GM12878 (cell line): ENCODE results near the gene TBCK. TPM values are rescaled to one million over a fixed set of nuclear protein-coding genes. Genes with fewer than 3 reads are reported as not detected.

Experiments used
- ATAC-seq: fragments of 200-7000 bp; cut with Tn5 transposase; 3 replicates; pipeline ENCODE4 v1.9.1; 2020; ENCODE audit warnings: mild to moderate bottlenecking, moderate library complexity
- BruUV-seq: library from RNA; stranded (reverse); fragments of 400-500 nt; replicated peaks from 2 replicates; lab custom pipeline; 2021; lab: Mats Ljungman, UMichigan
- CTCF ChIA-PET: fragments of 300-600 bp; sonication (Branson Sonifier 250); formaldehyde crosslinking; extraction: SDS; loops from one replicate; lab custom pipeline; 2021; ENCODE audit warnings: inconsistent platforms; lab: Yijun Ruan, JAX
- POLR2A ChIA-PET: fragments of 350-600 bp; formaldehyde crosslinking; extraction: SDS; loops from one replicate; lab custom pipeline; 2021; ENCODE audit warnings: inconsistent platforms; lab: Charles Lee
- RAD21 ChIA-PET: fragments of 300-600 bp; sonication (Branson Sonifier 250); formaldehyde crosslinking; loops from one replicate; lab custom pipeline; 2023; ENCODE audit warnings: antibody characterized with exemption; ENCODE audit not compliant: unreplicated experiment; lab: Charles Lee
- SMC1A ChIA-PET: fragments of 300-600 bp; sonication (Branson Sonifier 250); formaldehyde crosslinking; loops from one replicate; lab custom pipeline; 2023; ENCODE audit not compliant: unreplicated experiment, uncharacterized antibody; lab: Charles Lee
- DNase-seq: peaks from one replicate; pipeline ENCODE4 v3.0.0-alpha.2; 2011; ENCODE audit warnings: low read depth, low spot score
- FAIRE-seq: peaks from 3 replicates; lab custom pipeline; 2011; peaks lifted over from hg19 to GRCh38; lab: Jason Lieb, UNC
- H2AFZ ChIP-seq: 2 replicates; pipeline ENCODE4 v1.6.0; 2011; ENCODE audit warnings: low read depth, low read length, control low read depth; ENCODE audit not compliant: control insufficient read depth
- H3K27ac ChIP-seq: 2 replicates; pipeline ENCODE4 v1.5.1; 2011; ENCODE audit warnings: control low read depth; ENCODE audit not compliant: control insufficient read depth, insufficient read depth
- H3K27me3 ChIP-seq, 2 experiments: replicated peaks in 1 of 2; 2 replicates each; pipeline versions ENCODE4 v1.6.0 to v1.6.1; 2011; ENCODE audit warnings: low read length in 1 of 2; ENCODE audit not compliant: control insufficient read depth in 2 of 2, insufficient read depth in 2 of 2
- H3K36me3 ChIP-seq, 2 experiments: 2 replicates each; pipeline ENCODE4 v1.5.1; 2011; ENCODE audit warnings: low read length in 1 of 2; ENCODE audit not compliant: control insufficient read depth in 2 of 2, insufficient read depth in 2 of 2
- H3K4me1 ChIP-seq: 2 replicates; pipeline ENCODE4 v1.6.1; 2011; ENCODE audit warnings: mild to moderate bottlenecking, low read length, moderate library complexity, mixed read lengths; ENCODE audit not compliant: control insufficient read depth, insufficient read depth
- H3K4me2 ChIP-seq: 2 replicates; pipeline ENCODE4 v1.6.0; 2011; ENCODE audit warnings: control low read depth; ENCODE audit not compliant: control insufficient read depth, insufficient read depth
- H3K4me3 ChIP-seq: fragments of 200-600 bp; sonication (generic); 2 replicates; pipeline ENCODE4 v1.5.1; 2016
- H3K79me2 ChIP-seq: 2 replicates; pipeline ENCODE4 v1.6.0; 2011; ENCODE audit warnings: low read length; ENCODE audit not compliant: control insufficient read depth, insufficient read depth
- H3K9ac ChIP-seq: 2 replicates; pipeline ENCODE4 v1.8.0; 2011; ENCODE audit warnings: low read length, control low read depth, mixed read lengths; ENCODE audit not compliant: control insufficient read depth, insufficient read depth
- H3K9me3 ChIP-seq: replicated peaks from 3 replicates; pipeline ENCODE4 v1.5.1; 2011; ENCODE audit warnings: mild to moderate bottlenecking, low read length; ENCODE audit not compliant: control insufficient read depth, insufficient read depth
- H4K20me1 ChIP-seq: 2 replicates; pipeline ENCODE4 v1.6.0; 2011; ENCODE audit not compliant: control insufficient read depth, insufficient read depth
- CHD4 ChIP-seq: fragments of 200-600 bp; sonication (generic); IDR thresholded peaks from 2 replicates; pipeline ENCODE4 v1.6.1; 2016; ENCODE audit warnings: mild to moderate bottlenecking
- HCFC1 ChIP-seq: fragments of 150-350 bp; IDR thresholded peaks from 2 replicates; pipeline ENCODE4 v1.6.1; 2014; ENCODE audit warnings: low read length
- IKZF2 ChIP-seq, 2 experiments: fragments of 450-650 bp; IDR thresholded peaks; 2 replicates each; pipeline ENCODE4 v1.6.1; 2017; ENCODE audit warnings: mild to moderate bottlenecking in 2 of 2, moderate library complexity in 2 of 2
- KDM1A ChIP-seq: fragments of 200-600 bp; sonication (generic); IDR thresholded peaks from 2 replicates; pipeline ENCODE4 v1.6.1; 2016; ENCODE audit warnings: borderline replicate concordance
- MTA2 ChIP-seq: fragments of 450-650 bp; IDR thresholded peaks from 2 replicates; pipeline ENCODE4 v1.6.1; 2016; ENCODE audit warnings: low read depth, mild to moderate bottlenecking, moderate library complexity
- NR2C1 ChIP-seq: fragments of 450-650 bp; IDR thresholded peaks from 2 replicates; pipeline ENCODE4 v1.6.1; 2017; ENCODE audit warnings: antibody characterized with exemption, mild to moderate bottlenecking, moderate library complexity
- NR2F1 ChIP-seq: fragments of 450-650 bp; conservative IDR thresholded peaks from 2 replicates; pipeline ENCODE4 v1.6.1; 2017; ENCODE audit warnings: mild to moderate bottlenecking
- SIN3A ChIP-seq: IDR thresholded peaks from 2 replicates; pipeline ENCODE4 v1.6.1; 2012; ENCODE audit warnings: low read depth, low read length, improper control_type of control experiment
- TCF12 ChIP-seq: IDR thresholded peaks from 2 replicates; pipeline ENCODE4 v1.6.1; 2011; ENCODE audit warnings: low read depth, mild to moderate bottlenecking, low read length
- WRNIP1 ChIP-seq: IDR thresholded peaks from 2 replicates; pipeline ENCODE4 v1.6.1; 2011; ENCODE audit warnings: low read depth, low read length, improper control_type of control experiment, borderline replicate concordance
- YBX1 ChIP-seq: fragments of 450-650 bp; IDR thresholded peaks from 2 replicates; pipeline ENCODE4 v1.6.1; 2016; ENCODE audit warnings: antibody characterized with exemption
- YY1 ChIP-seq: IDR thresholded peaks from 2 replicates; pipeline ENCODE4 v1.6.1; 2011; ENCODE audit warnings: low read depth, mild to moderate bottlenecking, low read length
- WGBS: methylation state at CpG from one replicate; pipeline ENCODE4 v1.1.6; 2016; ENCODE audit warnings: low lambda C conversion rate; ENCODE audit not compliant: insufficient replicate concordance, insufficient coverage; ENCODE audit errors: missing lambda C conversion rate; 5-methylcytosine and 5-hydroxymethylcytosine counted together
- in situ Hi-C: fragments of 300-500 bp; cut with MboI; formaldehyde crosslinking; loops from 9 replicates; pipeline ENCODE4 v1.14.3; 2018; ENCODE audit warnings: mixed read lengths
- intact Hi-C: fragments of 100-400 bp; cut with micrococcal nuclease; formaldehyde crosslinking; loops from one replicate; pipeline ENCODE4 v1.14.2; 2022; ENCODE audit not compliant: unreplicated experiment
- polyA plus RNA-seq, 11 experiments: library from polyadenylated mRNA; depleted of rRNA in 4 of 11; unstranded in 6 of 11; stranded (reverse) in 5 of 11; fragments of >200 nt; fragmentation: Nextera tagmentation in 4 of 11; fragmentation: Illumina TruSeq in 1 of 11; extraction: Ambion mirVana in 4 of 11; extraction: Trizol in 1 of 11; gene quantifications; 1 replicate in 1 of 11; 2 replicates in 10 of 11; pipeline versions ENCODE4 v1.2.1 to v1.2.3, GENCODE V29; 2011 to 2016; ENCODE audit warnings: inconsistent platforms in 2 of 11, missing spikeins in 2 of 11, low read depth in 1 of 11
- total RNA-seq, 4 experiments: library from RNA; depleted of rRNA in 3 of 4; stranded (reverse); fragments of >200 nt in 3 of 4; fragmentation: Illumina TruSeq in 1 of 4; extraction: Trizol in 1 of 4; gene quantifications; 2 replicates each; pipeline versions ENCODE4 v1.2.1 to v1.2.3, GENCODE V29; 2013 to 2021

Gene TBCK
- total and polyA plus RNA-seq, 10 of the 15 experiments (the other 5 are each of a cell fraction or from before 2014, with no cell fraction given): 4.1 to 30.3 (median 20.2) TPM

DNA sequence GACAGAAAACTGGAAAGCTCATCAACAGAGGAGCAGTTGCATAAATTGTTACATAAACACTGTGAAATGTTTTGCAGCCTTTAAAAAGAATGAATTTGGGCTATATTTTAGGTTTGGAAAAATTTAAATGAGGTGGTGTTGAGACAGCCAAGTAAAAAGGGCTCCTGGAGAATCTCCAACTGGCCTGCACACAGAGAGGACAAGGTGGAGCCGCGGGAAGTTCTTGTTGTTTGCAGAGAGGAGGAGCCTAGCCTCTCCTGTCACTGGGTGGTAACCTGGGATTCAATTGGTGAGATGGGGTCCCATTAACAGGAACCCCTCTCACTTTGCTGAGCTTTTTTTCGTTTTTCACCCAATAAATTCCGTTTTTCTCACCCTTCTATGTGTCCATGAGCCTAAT is 39.2 kb upstream of the TBCK start (continued):
- no peak for TF ChIP-seq WRNIP1
- no peak for TF ChIP-seq KDM1A
- TF ChIP-seq YY1: no peak
- no peak for TF ChIP-seq YBX1
- no peak for TF ChIP-seq TCF12
- no peak for TF ChIP-seq IKZF2 (IDR thresholded peaks at IDR 0.05)

DNA sequence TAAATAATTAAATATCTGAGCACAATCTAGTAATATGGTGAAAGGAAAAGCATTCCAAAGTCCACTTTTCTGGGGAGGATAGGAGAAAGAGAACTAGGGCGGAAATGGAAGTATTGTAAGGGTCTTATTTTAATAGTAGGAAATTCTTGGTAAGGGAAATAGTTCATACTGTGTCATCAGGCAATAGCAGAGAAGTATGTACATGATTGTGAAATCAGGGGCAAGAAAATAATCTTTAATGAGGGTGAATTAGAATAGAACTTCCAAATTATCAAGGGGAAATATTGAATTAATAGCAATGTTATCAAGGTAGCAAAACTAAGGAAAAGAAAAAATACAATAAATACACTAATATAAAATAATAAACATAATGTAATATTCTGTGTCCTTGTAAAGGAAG is 37.8 kb upstream of the TBCK start:
- SMC1A ChIA-PET: interaction anchor here (1.0 kb wide), 1 partner anchor 11 kb away, joined by 3 read pairs; no protein-coding TSS in a partner anchor
- intact Hi-C loops: no loop called here
- H3K27ac ChIP-seq: no peak overlapping the region
- H3K4me1 ChIP-seq: no peaks in the 10 kb centered on the region
- CTCF ChIA-PET: interaction anchor here (1.0 to 1.3 kb wide), 2 partner anchors 11 to 25 kb away, joined by 3 read pairs; no protein-coding TSS in a partner anchor
- no peak for FAIRE-seq
- peaks cover 0 to 2% of the 10 kb centered on the region in 2 experiments; a peak in 1 of 4 replicates for H3K36me3 ChIP-seq
- in situ Hi-C loops: no loop called here
- H4K20me1 ChIP-seq: no peaks in the 10 kb centered on the region
- TF ChIP-seq NR2C1 (no peak), MTA2 (no peak), NR2F1 (no peak), HCFC1 (no peak), SIN3A (no peak), CHD4 (no peak)
- TF ChIP-seq, all 136 proteins: peak for 0
- H3K27me3 ChIP-seq: no peaks in the 10 kb centered on the region
- 100% methylated on average over 1 of the region's 1 CpG for WGBS
- no peak overlapping the region for H2AFZ ChIP-seq
- DNase-seq (no peak), ATAC-seq (no peak)
- BruUV-seq: no TSS peak
- ChIA-PET RAD21 (no interaction called here), POLR2A (no interaction called here)
- no peak overlapping the region for H3K4me2 ChIP-seq
- H3K4me3 ChIP-seq: no peak overlapping the region
- H3K9me3 ChIP-seq: no peaks in the 10 kb centered on the region
- no peaks in the 10 kb centered on the region for H3K79me2 ChIP-seq
- no peak overlapping the region for H3K9ac ChIP-seq
